T-cell (primary cell): Measurements from ENCODE around the gene CRTAP. TPM values are rescaled to one million over a fixed set of nuclear protein-coding genes. Genes with fewer than 3 reads are reported as not detected.
"Not testable (repeated sequence)": the region's sequence is repeated elsewhere in the genome, so short reads cannot be mapped to it uniquely, and the experiment has no call there.

ENCODE experiments used
- ATAC-seq, 4 experiments: fragments of 200-7000 bp in 3 of 4; fragments of 150-1000 bp in 1 of 4; cut with Tn5 transposase; replicated peaks in 1 of 4; 1 replicate in 3 of 4; 2 replicates in 1 of 4; pipeline ENCODE4 v1.10.0; 2021; ENCODE audit warnings: moderate library complexity in 3 of 4, mild to moderate bottlenecking in 2 of 4, moderate number of reproducible peaks in 1 of 4
- CTCF ChIA-PET, 2 donors: fragments of 300-600 bp; sonication (Branson Sonifier 250); formaldehyde crosslinking; loops; one replicate each; lab custom pipeline; 2022; ENCODE audit warnings: antibody characterized with exemption in 2 of 2; lab: Charles Lee
- POLR2A ChIA-PET, 2 donors: fragments of 300-600 bp; sonication (Branson Sonifier 250); formaldehyde crosslinking; loops; one replicate each; lab custom pipeline; 2022; ENCODE audit warnings: antibody characterized with exemption in 2 of 2; lab: Charles Lee
- DNase-seq, 35 experiments: peaks; one replicate each; pipeline versions ENCODE4 v3.0.0 to v3.0.0-alpha.2; 2013 to 2023
- H3K27ac ChIP-seq: one replicate; pipeline ENCODE4 v1.5.1; 2013; ENCODE audit warnings: low read length
- H3K27me3 ChIP-seq, 2 experiments: replicated peaks in 1 of 2; 1 replicate in 1 of 2; 2 replicates in 1 of 2; pipeline versions ENCODE4 v1.6.1 to v1.7.0; 2013; ENCODE audit warnings: low read length in 1 of 2, mixed read lengths in 1 of 2; ENCODE audit not compliant: control insufficient read depth in 2 of 2, insufficient read depth in 2 of 2; ENCODE audit errors: extremely low read depth in 1 of 2
- H3K36me3 ChIP-seq, 2 donors: 1 replicate in 1 of 2; 2 replicates in 1 of 2; pipeline versions ENCODE4 v1.6.1 to v1.7.0; 2013; ENCODE audit warnings: low read length in 1 of 2; ENCODE audit not compliant: control insufficient read depth in 2 of 2, insufficient read depth in 1 of 2; ENCODE audit errors: extremely low read depth in 1 of 2
- H3K4me1 ChIP-seq, 2 experiments: 1 replicate in 1 of 2; 2 replicates in 1 of 2; pipeline versions ENCODE4 v1.6.1 to v1.7.0; 2013; ENCODE audit warnings: low read length in 2 of 2, mixed read lengths in 1 of 2; ENCODE audit not compliant: insufficient read depth in 2 of 2, control insufficient read depth in 1 of 2; ENCODE audit errors: extremely low read depth in 1 of 2
- H3K4me3 ChIP-seq, 2 donors: 1 replicate in 1 of 2; 2 replicates in 1 of 2; pipeline versions ENCODE4 v1.5.1 to v1.7.0; 2013; ENCODE audit warnings: mild to moderate bottlenecking in 2 of 2, low read length in 1 of 2, moderate library complexity in 1 of 2; ENCODE audit not compliant: control insufficient read depth in 1 of 2; ENCODE audit errors: extremely low read depth in 1 of 2
- H3K9me3 ChIP-seq: 2 replicates; pipeline ENCODE4 v1.7.0; 2013
- H3K27ac Mint-ChIP-seq, 2 donors: one replicate each; pipeline ENCODE4 v1.8.0; 2020 to 2021; ENCODE audit warnings: mild to moderate bottlenecking in 2 of 2, mixed read lengths in 2 of 2
- H3K27me3 Mint-ChIP-seq, 2 donors: one replicate each; pipeline ENCODE4 v1.8.0; 2021 to 2022; ENCODE audit warnings: mixed read lengths in 2 of 2
- H3K36me3 Mint-ChIP-seq: one replicate; pipeline ENCODE4 v1.8.0; 2021; ENCODE audit warnings: mixed read lengths
- H3K4me1 Mint-ChIP-seq, 3 donors: one replicate each; pipeline ENCODE4 v1.8.0; 2020 to 2022; ENCODE audit warnings: mixed read lengths in 3 of 3, mild to moderate bottlenecking in 1 of 3
- H3K4me3 Mint-ChIP-seq, 3 donors: one replicate each; pipeline ENCODE4 v1.8.0; 2020 to 2022; ENCODE audit warnings: mild to moderate bottlenecking in 3 of 3, mixed read lengths in 3 of 3, moderate library complexity in 3 of 3
- H3K9me3 Mint-ChIP-seq, 3 donors: one replicate each; pipeline ENCODE4 v1.8.0; 2020 to 2022; ENCODE audit warnings: mixed read lengths in 3 of 3
- WGBS: methylation state at CpG from one replicate; pipeline ENCODE4 v1.1.5; 2013; ENCODE audit warnings: missing lambda C conversion rate; ENCODE audit not compliant: insufficient coverage; 5-methylcytosine and 5-hydroxymethylcytosine counted together
- total RNA-seq, 35 experiments: library from RNA in 6 of 35; stranded (reverse) in 6 of 35; fragments of 120-200 nt in 1 of 35; gene quantifications; one replicate each; pipeline versions ENCODE4 v1.2.1 to v1.2.4 and lab custom pipeline; 2013 to 2026

The CRTAP gene
- total RNA-seq, 5 donors from 2014 or later (not counting 1 experiment from before 2014, with no cell fraction given) = 27.8 to 65.7 (median 52.4) TPM

DNA sequence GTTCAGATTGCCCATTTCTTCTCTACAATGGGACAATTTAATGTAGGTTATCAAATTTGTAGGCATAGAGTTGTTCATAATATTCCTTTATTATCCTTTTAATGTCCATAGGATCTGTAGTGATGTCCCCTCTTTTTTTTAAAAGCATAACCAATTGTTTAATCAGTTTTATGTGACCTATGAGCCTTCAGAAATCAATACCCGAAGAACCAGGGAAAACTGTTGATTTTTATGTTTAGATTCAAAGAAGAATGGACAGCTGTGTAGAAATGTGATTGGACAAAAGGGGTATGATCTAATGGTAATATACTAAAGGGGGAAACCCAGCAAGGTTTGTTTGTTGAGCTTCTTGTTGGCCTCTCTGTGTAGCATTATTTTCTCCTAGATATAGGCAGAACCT lies 65.3 kb downstream of the CRTAP start:
- ChIA-PET POLR2A (no interaction called here), CTCF (no interaction called here)
- DNase-seq (no peak), ATAC-seq (no peak)
- Mint-ChIP-seq H3K27me3 (peaks cover 0 to 3% of the 10 kb centered on the region in 2 donors), H3K27ac (no peak overlapping the region), H3K4me3 (no peak overlapping the region), H3K4me1 (no peaks in the 10 kb centered on the region), H3K36me3 (peaks cover 6% of the 10 kb centered on the region), H3K9me3 (peaks cover 4 to 23% (median 15%) of the 10 kb centered on the region in 3 donors)
- no peaks in the 10 kb centered on the region for H3K27me3 ChIP-seq
- no peak overlapping the region for H3K27ac ChIP-seq
- H3K4me3 ChIP-seq = no peak overlapping the region
- WGBS = no CpG with 5 or more reads among the region's 1 CpG
- no peaks in the 10 kb centered on the region for H3K36me3 ChIP-seq
- no peaks in the 10 kb centered on the region for H3K4me1 ChIP-seq
- H3K9me3 ChIP-seq = peaks cover 5% of the 10 kb centered on the region

DNA sequence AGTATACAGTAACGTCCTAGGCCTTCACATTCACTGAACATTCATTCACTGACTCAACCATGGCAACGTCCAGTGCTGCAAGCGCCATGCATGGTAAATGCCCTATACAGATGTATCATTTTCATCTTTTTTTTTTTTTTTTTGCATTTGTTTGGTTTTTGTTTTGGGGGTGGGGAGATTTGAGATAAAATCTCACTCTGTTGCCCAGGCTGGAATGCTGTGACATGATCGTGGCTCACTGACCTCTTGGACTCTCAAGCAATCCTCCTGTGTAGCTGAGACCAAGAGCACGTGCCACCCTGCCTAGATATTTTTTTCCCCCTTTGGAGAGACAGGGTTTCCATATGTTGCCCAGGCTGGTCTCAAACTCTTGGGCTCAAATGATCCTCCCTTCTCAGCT lies 67.4 kb downstream of the CRTAP start:
- Histone ChIP-seq H3K9me3 (peaks cover 5% of the 10 kb centered on the region), H3K36me3 (no peaks in the 10 kb centered on the region), H3K27ac (no peak overlapping the region), H3K4me1 (no peaks in the 10 kb centered on the region), H3K27me3 (no peaks in the 10 kb centered on the region), H3K4me3 (no peak overlapping the region)
- H3K4me1 Mint-ChIP-seq = no peaks in the 10 kb centered on the region
- peaks cover 6 to 9% of the 10 kb centered on the region in 2 donors for H3K27me3 Mint-ChIP-seq
- POLR2A ChIA-PET = interaction anchor here in 1 of 2 donors (0.7 kb wide), 1 partner anchor 644 kb away, joined by 3 read pairs; no protein-coding TSS in a partner anchor
- H3K9me3 Mint-ChIP-seq = peaks cover 10 to 23% (median 20%) of the 10 kb centered on the region in 3 donors
- WGBS = 100% methylated on average over 1 of the region's 5 CpGs
- CTCF ChIA-PET = no interaction called here
- no peak for ATAC-seq
- no peak overlapping the region for H3K27ac Mint-ChIP-seq
- no peak overlapping the region for H3K4me3 Mint-ChIP-seq
- H3K36me3 Mint-ChIP-seq = peaks cover 6% of the 10 kb centered on the region
- no peak for DNase-seq

DNA sequence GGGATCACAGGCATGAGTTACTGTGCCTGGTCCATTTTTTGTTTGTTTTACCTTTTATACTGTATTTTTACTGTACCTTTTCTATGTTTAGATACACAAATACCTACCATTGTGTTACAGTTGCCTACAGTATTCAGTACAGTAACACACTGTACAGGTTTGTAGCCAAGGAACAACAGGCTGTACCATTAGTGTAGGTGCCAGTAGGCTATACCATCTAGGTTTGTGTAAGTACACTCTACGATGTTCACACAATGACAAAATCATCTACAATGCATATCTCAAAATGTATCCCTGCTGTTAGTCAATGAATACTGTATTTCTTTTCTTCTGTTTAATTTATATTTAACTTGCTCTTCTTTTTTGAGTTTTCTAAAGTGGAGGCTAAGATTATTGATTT lies 67.8 kb downstream of the CRTAP start:
- H3K4me1 ChIP-seq, H3K36me3 Mint-ChIP-seq, H3K4me3 Mint-ChIP-seq, H3K36me3 ChIP-seq, POLR2A ChIA-PET, CTCF ChIA-PET, H3K4me3 ChIP-seq, H3K27ac Mint-ChIP-seq, H3K4me1 Mint-ChIP-seq, H3K27ac ChIP-seq, ATAC-seq, H3K27me3 ChIP-seq, DNase-seq, H3K9me3 ChIP-seq: not testable (repeated sequence)
- WGBS = no CpG with 5 or more reads among the region's 1 CpG
- H3K27me3 Mint-ChIP-seq = peaks cover 9 to 12% of the 10 kb centered on the region in 2 donors
- peaks cover 10 to 23% (median 20%) of the 10 kb centered on the region in 3 donors for H3K9me3 Mint-ChIP-seq

DNA sequence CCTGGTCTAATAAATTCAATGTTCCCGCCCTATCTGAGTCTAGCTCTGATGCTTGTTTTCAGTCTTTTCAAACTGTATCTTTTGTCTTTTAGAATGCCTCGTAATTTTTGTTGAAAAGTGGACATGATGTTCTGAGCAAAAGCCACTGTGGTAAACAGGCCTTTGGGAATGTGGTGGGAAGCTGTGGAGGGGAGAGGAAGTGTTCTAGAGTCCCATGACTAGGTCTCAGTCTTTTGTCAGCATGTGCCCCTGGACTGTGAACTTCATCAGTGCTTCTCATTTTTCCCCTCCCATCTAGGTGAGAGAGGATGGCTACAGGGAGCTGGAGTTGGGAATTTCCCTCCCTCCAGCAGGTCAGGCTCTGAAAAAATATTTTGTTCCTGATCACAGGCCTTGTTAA lies 71.0 kb downstream of the CRTAP start:
- no peaks in the 10 kb centered on the region for H3K36me3 Mint-ChIP-seq
- POLR2A ChIA-PET = no interaction called here
- ATAC-seq = no peak
- Histone ChIP-seq H3K4me1 (no peaks in the 10 kb centered on the region), H3K9me3 (no peaks in the 10 kb centered on the region), H3K27ac (no peak overlapping the region), H3K36me3 (no peaks in the 10 kb centered on the region), H3K27me3 (no peaks in the 10 kb centered on the region), H3K4me3 (no peak overlapping the region)
- H3K4me1 Mint-ChIP-seq = no peaks in the 10 kb centered on the region
- peaks cover 10 to 16% (median 14%) of the 10 kb centered on the region in 3 donors for H3K9me3 Mint-ChIP-seq
- H3K4me3 Mint-ChIP-seq = no peak overlapping the region
- peaks cover 19% of the 10 kb centered on the region in 2 donors for H3K27me3 Mint-ChIP-seq
- 43% methylated on average over 1 of the region's 2 CpGs for WGBS
- CTCF ChIA-PET = no interaction called here
- DNase-seq = no peak
- no peak overlapping the region for H3K27ac Mint-ChIP-seq

DNA sequence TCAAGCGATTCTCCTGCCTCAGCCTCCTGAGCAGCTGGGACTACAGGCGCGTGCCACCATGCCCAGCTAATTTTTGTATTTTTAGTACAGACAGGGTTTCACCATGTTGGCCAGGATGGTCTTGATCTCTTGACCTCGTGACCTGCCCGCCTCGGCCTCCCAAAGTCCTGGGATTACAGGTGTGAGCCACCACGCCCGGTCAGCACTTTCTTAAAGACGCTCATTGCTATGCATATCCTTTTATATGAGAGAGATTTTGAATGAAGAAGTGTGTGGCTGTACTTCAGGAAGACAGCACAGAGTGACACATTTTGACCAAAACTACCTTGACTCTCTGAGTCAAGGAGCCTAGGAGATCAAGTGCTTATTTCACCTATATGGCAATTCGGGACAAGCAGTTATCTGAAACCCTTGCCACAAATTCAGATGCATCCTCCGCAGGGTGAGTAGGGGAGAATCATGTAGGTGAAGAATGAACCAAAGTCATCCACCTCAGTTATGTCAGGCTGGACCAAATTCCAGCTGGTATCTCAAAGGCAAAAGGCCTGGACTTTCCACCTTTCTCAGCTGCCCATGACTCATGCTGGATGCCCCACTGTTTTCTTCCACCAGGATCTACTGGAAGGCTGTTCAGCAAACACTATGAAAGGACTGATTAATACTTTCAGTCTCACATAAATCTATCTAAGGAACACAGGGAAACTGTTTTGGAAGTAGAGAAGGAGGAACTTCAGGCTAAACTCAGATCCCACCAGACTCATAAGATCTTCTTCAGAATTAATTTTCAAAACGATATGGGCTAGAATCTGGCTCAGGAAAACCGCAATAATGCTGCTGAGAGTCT lies 72.9 kb downstream of the CRTAP start:
- no peaks in the 10 kb centered on the region for H3K9me3 ChIP-seq
- H3K27me3 Mint-ChIP-seq = peaks cover 19% of the 10 kb centered on the region in 2 donors
- no peaks in the 10 kb centered on the region for H3K36me3 ChIP-seq
- POLR2A ChIA-PET = no interaction called here
- no peaks in the 10 kb centered on the region for H3K36me3 Mint-ChIP-seq
- no peaks in the 10 kb centered on the region for H3K27me3 ChIP-seq
- DNase-seq = no peak
- H3K4me3 Mint-ChIP-seq = no peak overlapping the region
- CTCF ChIA-PET = no interaction called here
- H3K27ac ChIP-seq = no peak overlapping the region
- no peak overlapping the region for H3K4me3 ChIP-seq
- H3K4me1 ChIP-seq = no peaks in the 10 kb centered on the region
- no peak overlapping the region for H3K27ac Mint-ChIP-seq
- no peaks in the 10 kb centered on the region for H3K4me1 Mint-ChIP-seq
- WGBS = 91% methylated on average over 5 of the region's 13 CpGs
- no peak for ATAC-seq
- peaks cover 10 to 16% (median 12%) of the 10 kb centered on the region in 3 donors for H3K9me3 Mint-ChIP-seq

DNA sequence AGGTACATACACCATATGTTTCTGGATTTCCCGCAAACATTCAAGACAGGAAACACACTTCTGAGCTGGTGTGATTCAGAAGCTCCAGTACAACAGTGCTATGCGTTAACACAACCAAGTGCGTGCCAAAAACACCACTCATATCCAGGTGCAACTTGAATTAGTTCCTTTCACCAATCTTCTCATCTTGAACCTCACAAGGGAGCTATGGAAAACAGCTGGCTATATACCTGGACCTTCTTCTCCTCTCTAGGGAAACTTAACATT lies 73.5 kb downstream of the CRTAP start:
- no peaks in the 10 kb centered on the region for H3K4me1 Mint-ChIP-seq
- WGBS = 90% methylated on average over 3 of the region's 3 CpGs

More for the DNA sequence above, 73.5 kb downstream of the CRTAP start:
- no peak overlapping the region for H3K4me3 ChIP-seq
- ChIA-PET CTCF (no interaction called here), POLR2A (no interaction called here)
- no peaks in the 10 kb centered on the region for H3K9me3 ChIP-seq
- H3K27me3 ChIP-seq = no peaks in the 10 kb centered on the region
- no peaks in the 10 kb centered on the region for H3K36me3 ChIP-seq
- no peak for ATAC-seq
- Mint-ChIP-seq H3K9me3 (peaks cover 8 to 12% (median 10%) of the 10 kb centered on the region in 3 donors), H3K4me3 (no peak overlapping the region), H3K27ac (no peak overlapping the region), H3K27me3 (peaks cover 16 to 19% of the 10 kb centered on the region in 2 donors), H3K36me3 (no peaks in the 10 kb centered on the region)
- H3K27ac ChIP-seq = no peak overlapping the region
- H3K4me1 ChIP-seq = no peaks in the 10 kb centered on the region
- DNase-seq = no peak
